DOHH2 (cell line): ENCODE measurements around the gene ACACB.

Source experiments
- H3F3A ChIP-seq: fragments of 200-600 bp; sonication (generic), shearing (Covaris generic); 2 replicates; pipeline ENCODE4 v1.6.0; 2016; ENCODE audit warnings: antibody characterized with exemption, mild to moderate bottlenecking; ENCODE audit not compliant: control insufficient read depth, insufficient read depth
- H3K27ac ChIP-seq: fragments of 200-600 bp; sonication (generic); 2 replicates; pipeline ENCODE4 v1.5.1; 2014; ENCODE audit warnings: low read depth, mild to moderate bottlenecking, low read length, moderate library complexity
- H3K27me3 ChIP-seq: fragments of 200-600 bp; sonication (generic); 2 replicates; pipeline ENCODE4 v1.6.1; 2014; ENCODE audit warnings: mild to moderate bottlenecking, low read length, mixed read lengths; ENCODE audit not compliant: control insufficient read depth
- H3K36me3 ChIP-seq: fragments of 200-600 bp; sonication (generic); 2 replicates; pipeline ENCODE4 v1.6.1; 2014; ENCODE audit warnings: mild to moderate bottlenecking, low read length, moderate library complexity, mixed read lengths; ENCODE audit not compliant: control insufficient read depth
- H3K4me1 ChIP-seq: fragments of 200-600 bp; sonication (generic); 2 replicates; pipeline ENCODE4 v1.6.1; 2014; ENCODE audit warnings: mild to moderate bottlenecking, low read length, mixed read lengths; ENCODE audit not compliant: control insufficient read depth
- H3K4me2 ChIP-seq: fragments of 200-600 bp; sonication (generic); 2 replicates; pipeline ENCODE4 v1.6.0; 2014; ENCODE audit warnings: mild to moderate bottlenecking, low read length, moderate library complexity
- H3K4me3 ChIP-seq: fragments of 200-600 bp; sonication (generic); 2 replicates; pipeline ENCODE4 v1.5.1; 2014; ENCODE audit warnings: mild to moderate bottlenecking, low read length, mixed read lengths
- H3K79me2 ChIP-seq: fragments of 200-600 bp; sonication (generic); 2 replicates; pipeline ENCODE4 v1.6.1; 2014; ENCODE audit warnings: mild to moderate bottlenecking, low read length, mixed read lengths; ENCODE audit not compliant: control insufficient read depth
- H3K9me2 ChIP-seq: fragments of 200-600 bp; sonication (generic); replicated peaks from 2 replicates; pipeline ENCODE4 v1.6.1; 2014; ENCODE audit warnings: mild to moderate bottlenecking, low read length, mixed read lengths; ENCODE audit not compliant: control insufficient read depth
- H3K9me3 ChIP-seq: fragments of 200-600 bp; sonication (generic); 2 replicates; pipeline ENCODE4 v1.6.1; 2014; ENCODE audit warnings: antibody characterized with exemption, low read length, mixed read lengths; ENCODE audit not compliant: control insufficient read depth, insufficient read depth
- H4K20me1 ChIP-seq: fragments of 200-600 bp; sonication (generic); 2 replicates; pipeline ENCODE4 v1.6.0; 2014; ENCODE audit warnings: low read depth, mild to moderate bottlenecking, antibody characterized with exemption, low read length, moderate library complexity; ENCODE audit not compliant: control insufficient read depth, insufficient read depth
- EZH2phosphoT487 ChIP-seq: fragments of 200-600 bp; sonication (generic); IDR thresholded peaks from 2 replicates; pipeline ENCODE4 v1.6.1; 2017; ENCODE audit warnings: borderline replicate concordance, mild to moderate bottlenecking, antibody characterized with exemption, low read length, moderate library complexity, mixed read lengths
- TF ChIP-seq, protein P1 (sequence below): fragments of 200-600 bp; sonication (generic); IDR thresholded peaks from one replicate; pipeline ENCODE4 v1.5.1; 2014; ENCODE audit warnings: antibody characterized with exemption, mild to moderate bottlenecking, low read depth, low read length; ENCODE audit not compliant: poor library complexity, severe bottlenecking

Gene ACACB

DNA sequence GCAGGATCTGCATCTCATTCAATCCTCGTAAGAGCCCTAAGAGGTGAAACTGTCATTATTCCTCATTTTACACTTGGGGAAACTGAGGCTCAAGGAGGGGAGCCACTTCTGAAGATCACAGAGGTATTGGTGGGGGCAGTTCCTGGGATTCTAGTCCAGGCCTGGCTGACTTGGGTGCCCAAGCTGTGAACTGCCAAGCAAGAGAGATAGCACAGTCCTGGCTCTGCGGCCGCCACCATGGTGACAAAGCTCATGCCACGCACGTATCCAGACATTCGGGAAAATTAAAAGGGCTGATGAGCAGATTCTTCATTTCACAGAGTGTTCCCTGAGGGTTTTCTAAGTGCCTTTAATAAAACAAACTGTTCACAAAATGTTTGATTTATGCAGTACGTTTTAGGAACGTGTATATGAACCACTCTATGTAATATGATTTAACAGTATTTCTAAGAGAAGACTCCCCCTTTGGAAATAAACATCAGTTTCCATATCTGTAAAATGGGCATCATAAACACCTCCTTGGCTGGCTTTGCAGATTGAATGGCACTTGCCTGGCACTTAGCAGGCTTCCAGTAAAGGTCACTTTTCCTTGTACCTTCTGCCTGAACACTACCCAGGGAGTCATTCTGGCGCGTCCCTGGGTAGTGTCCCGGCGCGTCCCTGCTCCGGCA is 84.6 kb downstream of the ACACB start:
- no peaks in the 10 kb centered on the region for H3K9me3 ChIP-seq
- no peaks in the 10 kb centered on the region for H3K9me2 ChIP-seq
- no peaks in the 10 kb centered on the region for H3K4me1 ChIP-seq
- no peak overlapping the region for H3K4me3 ChIP-seq
- H4K20me1 ChIP-seq, result no peaks in the 10 kb centered on the region
- no peak overlapping the region for H3K4me2 ChIP-seq
- no peak for TF ChIP-seq EZH2phosphoT487
- TF ChIP-seq, protein P1, sequence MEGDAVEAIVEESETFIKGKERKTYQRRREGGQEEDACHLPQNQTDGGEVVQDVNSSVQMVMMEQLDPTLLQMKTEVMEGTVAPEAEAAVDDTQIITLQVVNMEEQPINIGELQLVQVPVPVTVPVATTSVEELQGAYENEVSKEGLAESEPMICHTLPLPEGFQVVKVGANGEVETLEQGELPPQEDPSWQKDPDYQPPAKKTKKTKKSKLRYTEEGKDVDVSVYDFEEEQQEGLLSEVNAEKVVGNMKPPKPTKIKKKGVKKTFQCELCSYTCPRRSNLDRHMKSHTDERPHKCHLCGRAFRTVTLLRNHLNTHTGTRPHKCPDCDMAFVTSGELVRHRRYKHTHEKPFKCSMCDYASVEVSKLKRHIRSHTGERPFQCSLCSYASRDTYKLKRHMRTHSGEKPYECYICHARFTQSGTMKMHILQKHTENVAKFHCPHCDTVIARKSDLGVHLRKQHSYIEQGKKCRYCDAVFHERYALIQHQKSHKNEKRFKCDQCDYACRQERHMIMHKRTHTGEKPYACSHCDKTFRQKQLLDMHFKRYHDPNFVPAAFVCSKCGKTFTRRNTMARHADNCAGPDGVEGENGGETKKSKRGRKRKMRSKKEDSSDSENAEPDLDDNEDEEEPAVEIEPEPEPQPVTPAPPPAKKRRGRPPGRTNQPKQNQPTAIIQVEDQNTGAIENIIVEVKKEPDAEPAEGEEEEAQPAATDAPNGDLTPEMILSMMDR, result no peak
- no peaks in the 10 kb centered on the region for H3K79me2 ChIP-seq
- H3K27ac ChIP-seq, result no peak overlapping the region
- no peaks in the 10 kb centered on the region for H3K36me3 ChIP-seq
- no peaks in the 10 kb centered on the region for H3F3A ChIP-seq
- no peaks in the 10 kb centered on the region for H3K27me3 ChIP-seq

DNA sequence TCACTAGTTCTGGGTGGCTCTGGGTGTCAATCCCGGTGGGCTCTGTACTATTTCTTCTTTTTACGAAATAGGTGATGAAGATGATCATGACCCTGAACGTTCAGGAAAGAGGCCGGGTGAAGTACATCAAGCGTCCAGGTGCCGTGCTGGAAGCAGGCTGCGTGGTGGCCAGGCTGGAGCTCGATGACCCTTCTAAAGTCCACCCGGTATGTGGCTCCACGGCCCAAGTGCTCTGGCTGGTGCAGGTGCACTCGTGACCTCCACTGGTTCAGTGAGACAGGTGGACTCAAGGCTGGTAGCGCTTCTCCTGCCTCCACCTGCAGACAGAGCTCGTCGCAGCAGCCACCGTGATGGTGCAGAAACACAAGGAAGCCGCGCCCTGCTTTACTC is 85.1 kb downstream of the ACACB start:
- no peaks in the 10 kb centered on the region for H3K9me3 ChIP-seq
- no peaks in the 10 kb centered on the region for H3K79me2 ChIP-seq
- no peaks in the 10 kb centered on the region for H4K20me1 ChIP-seq
- H3K36me3 ChIP-seq, result no peaks in the 10 kb centered on the region
- TF ChIP-seq, protein P1, result no peak
- no peak for TF ChIP-seq EZH2phosphoT487
- no peak overlapping the region for H3K27ac ChIP-seq
- H3K27me3 ChIP-seq, result no peaks in the 10 kb centered on the region
- H3K4me3 ChIP-seq, result no peak overlapping the region
- H3F3A ChIP-seq, result no peaks in the 10 kb centered on the region
- H3K9me2 ChIP-seq, result no peaks in the 10 kb centered on the region
- H3K4me1 ChIP-seq, result no peaks in the 10 kb centered on the region
- no peak overlapping the region for H3K4me2 ChIP-seq

GRCh38 chr12:109202770-109203169 is 86.4 kb downstream of the ACACB start:
- H3K4me1 ChIP-seq, result no peaks in the 10 kb centered on the region
- H3K36me3 ChIP-seq, result no peaks in the 10 kb centered on the region
- no peaks in the 10 kb centered on the region for H3K9me3 ChIP-seq
- H3F3A ChIP-seq, result no peaks in the 10 kb centered on the region
- no peak overlapping the region for H3K4me2 ChIP-seq
- no peak overlapping the region for H3K4me3 ChIP-seq
- H3K79me2 ChIP-seq, result no peaks in the 10 kb centered on the region
- H3K9me2 ChIP-seq, result no peaks in the 10 kb centered on the region
- no peaks in the 10 kb centered on the region for H3K27me3 ChIP-seq
- TF ChIP-seq, protein P1, result no peak
- no peaks in the 10 kb centered on the region for H4K20me1 ChIP-seq
- H3K27ac ChIP-seq, result no peak overlapping the region
